HG03521 (cell line): ENCODE data around the gene ATP8B4.
A peak's percentile ranks its signal among the peaks of the same experiment; 100 is the strongest.

Experiments used
- ATAC-seq: cut with Tn5 transposase; IDR thresholded peaks from one replicate; pipeline ENCODE4 v1.9.1; 2021; ENCODE audit warnings: mild to moderate bottlenecking, moderate library complexity; ENCODE audit not compliant: unreplicated experiment

Gene ATP8B4

GRCh38 chr15:49830391-49830790, 288.6 kb downstream of the ATP8B4 start:
- no peak for ATAC-seq

GRCh38 chr15:49827311-49827710, 291.7 kb downstream of the ATP8B4 start:
- no peak for ATAC-seq

DNA sequence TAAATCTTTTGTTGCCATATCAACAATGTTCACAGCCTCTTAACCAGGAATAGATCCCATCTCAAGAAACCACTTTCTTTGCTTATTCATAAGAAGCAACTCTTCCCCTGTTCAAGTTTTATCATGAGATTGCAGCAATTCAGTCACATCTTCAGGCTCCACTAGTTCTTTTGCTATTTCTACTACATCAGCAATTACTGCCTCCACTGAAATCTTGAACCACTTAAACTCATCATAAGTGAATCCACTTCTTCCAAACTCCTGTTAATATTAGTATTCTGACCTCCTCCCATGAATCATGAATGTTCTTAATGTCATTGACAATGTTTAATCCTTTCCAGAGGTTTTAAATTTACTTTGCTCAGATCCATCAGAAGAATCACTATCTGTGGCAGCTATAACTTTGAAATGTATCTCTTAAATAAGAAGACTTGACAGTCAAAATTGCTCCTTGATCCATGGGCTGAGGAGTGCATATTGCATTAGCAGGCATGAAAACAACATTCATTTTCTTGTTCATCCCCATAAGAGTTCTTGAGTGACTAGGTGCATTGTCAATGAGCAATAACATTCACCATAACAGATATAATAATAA, 292.3 kb downstream of the ATP8B4 start:
- no peak for ATAC-seq

DNA sequence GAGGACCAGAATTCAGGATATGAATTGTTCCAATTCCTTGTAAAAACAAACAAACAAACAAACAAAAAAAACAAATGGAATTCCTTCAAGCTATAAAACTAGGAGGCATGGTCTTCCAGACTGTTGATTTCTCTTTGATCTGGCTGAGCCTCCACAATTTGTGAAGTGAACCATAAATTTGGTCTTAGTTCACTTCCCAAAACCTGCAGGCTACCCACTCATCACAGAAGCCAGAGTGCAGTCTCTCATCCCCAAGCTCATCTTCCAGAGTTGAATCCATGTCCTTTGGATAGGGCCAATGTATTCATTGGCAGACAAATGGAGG, 294.3 kb downstream of the ATP8B4 start:
- ATAC-seq: no peak

DNA sequence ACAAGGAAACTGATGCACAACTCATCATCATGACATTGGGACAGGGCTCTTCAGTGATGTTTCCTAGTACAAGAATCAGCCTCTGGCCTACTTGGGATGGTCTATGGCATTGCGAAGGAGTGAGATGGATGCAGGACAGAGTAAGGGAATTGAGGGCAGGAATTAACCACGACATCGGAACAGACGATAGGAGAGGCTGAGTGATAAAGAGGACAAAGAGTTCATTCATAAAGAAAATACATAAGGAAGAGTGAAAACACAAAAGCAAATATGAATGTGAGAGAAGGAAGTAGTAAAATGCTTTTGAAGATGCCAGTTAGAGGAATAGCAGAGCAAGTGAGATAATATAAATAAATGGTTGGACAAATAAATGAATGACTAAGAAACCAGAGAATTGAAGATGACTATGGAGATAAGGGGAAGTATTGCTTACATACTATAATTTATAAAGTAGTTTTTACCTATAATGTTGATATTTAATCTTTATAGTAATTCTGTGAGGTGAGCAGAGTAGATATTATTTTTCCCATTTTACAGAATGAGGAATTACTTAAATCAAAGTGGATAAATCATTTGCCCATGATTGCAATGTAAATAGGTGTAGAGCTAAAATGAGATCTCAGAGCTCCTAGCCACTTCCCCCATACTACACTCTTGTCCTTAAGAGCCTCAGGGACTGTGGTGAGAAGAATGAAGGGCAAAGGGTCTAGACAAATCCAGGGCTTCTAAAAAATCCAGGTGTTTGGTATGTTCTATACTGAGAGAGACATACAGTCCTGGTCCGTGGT, 294.9 kb downstream of the ATP8B4 start:
- ATAC-seq: no peak

DNA sequence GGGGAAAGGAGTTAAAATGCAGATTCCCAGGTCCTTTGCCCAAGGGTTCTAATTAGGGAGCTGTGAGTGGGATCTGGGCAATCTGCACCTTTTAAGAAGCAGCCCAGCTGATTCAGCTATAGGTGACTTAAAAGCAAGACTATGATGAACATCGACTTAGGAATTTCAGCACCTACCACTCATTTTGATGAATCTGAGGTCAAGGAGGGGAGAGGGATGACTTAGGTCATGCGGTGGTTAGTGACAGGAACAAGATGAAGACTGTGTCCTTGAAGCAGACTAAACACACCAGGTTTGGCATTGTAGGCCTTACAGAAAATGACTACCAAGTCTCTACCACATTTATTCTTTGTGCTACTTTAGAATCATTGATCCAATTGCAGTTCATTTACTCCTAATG, 301.9 kb downstream of the ATP8B4 start:
- no peak for ATAC-seq

DNA sequence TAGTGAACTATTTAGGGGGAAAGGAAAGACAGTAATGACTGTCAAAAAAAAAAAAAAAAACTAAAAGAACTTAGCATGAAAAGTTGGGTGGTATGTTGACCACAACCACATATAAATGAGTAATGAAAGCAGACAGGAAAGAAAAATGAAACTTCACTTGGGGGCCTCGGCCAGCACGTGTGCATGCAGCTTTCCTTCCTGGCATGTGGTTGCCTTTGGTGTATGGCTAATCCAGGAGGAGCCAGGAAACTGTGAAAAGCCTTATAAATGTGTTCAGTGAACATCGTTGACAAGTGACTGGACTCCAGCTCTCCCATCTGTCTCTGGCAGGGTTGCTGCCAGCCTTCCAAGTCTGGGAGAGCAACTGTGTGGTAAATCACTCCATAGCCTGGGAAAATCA, 303.1 kb downstream of the ATP8B4 start:
- ATAC-seq: peak; percentile 66

DNA sequence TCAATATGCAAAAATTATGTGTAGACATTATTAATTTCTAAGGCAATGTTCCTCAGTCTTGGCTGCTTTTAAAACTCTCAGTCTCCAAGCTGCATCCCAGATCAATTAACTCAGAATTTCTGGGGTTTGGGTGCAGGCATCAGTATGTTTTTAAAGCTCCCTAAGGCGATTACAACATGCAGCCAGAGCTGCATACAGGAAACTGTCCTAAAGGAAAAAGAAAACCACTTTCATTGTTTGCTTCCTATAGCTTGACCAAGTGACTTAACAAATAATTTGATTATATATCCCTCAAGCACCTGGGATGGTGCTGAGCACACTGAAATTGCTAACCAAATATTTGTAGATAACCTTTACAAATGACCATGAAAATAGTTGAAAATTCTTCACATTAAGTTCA, 303.5 kb downstream of the ATP8B4 start:
- no peak for ATAC-seq

- no peak for ATAC-seq
These were observed 304.3 kb downstream of the ATP8B4 start for GRCh38 chr15:49814709-49815108.

DNA sequence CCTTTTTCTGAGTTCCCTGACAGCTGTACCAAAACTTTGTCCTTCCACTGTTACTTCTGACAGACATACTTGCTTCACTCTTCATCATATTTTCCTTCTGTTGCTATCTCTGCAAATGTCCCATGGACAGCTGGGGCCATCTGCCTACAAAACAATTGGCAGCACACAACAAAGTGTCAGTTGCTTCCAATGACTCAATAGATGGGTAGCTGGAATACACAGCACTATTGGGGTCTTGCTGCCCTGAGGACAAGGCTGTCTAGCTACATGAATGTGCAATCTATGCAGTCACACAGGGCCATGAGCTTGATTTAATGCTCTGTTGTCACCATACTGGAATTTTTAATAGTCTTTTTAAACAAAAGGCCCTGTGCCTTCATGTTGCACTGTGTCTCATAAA, 305.4 kb downstream of the ATP8B4 start:
- no peak for ATAC-seq

- no peak for ATAC-seq
These were observed 308.3 kb downstream of the ATP8B4 start for GRCh38 chr15:49810720-49811119.

- no peak for ATAC-seq
These were observed 309.0 kb downstream of the ATP8B4 start for GRCh38 chr15:49809894-49810609.

DNA sequence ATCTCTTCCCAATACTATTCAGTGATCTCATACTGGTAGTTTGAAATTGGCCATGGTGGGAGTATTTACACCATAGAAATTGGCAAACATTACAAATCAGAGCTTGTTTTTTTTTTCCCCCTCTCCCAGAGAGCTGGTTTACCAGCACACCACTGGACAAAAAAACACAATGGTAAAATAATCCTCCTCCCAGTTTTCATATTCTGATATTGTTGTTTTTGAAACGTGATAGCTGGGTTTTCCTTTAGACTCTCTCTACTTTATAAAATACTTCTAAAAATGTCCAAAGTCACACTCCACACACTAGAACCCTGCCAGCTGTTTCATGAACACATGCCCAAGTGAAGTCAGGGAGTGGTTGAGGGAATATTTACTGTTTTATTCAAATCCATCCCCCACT, 310.7 kb downstream of the ATP8B4 start:
- no peak for ATAC-seq
